Smooth muscle cell (in vitro differentiated cells): ENCODE results near the gene ARMC3. TPM values are rescaled to one million over a fixed set of nuclear protein-coding genes. Genes with fewer than 3 reads are reported as not detected.

ENCODE experiments used
- DNase-seq: peaks from one replicate; lab custom pipeline; 2025; ENCODE audit not compliant: unreplicated experiment; lab: John Stamatoyannopoulos, UW
- H2AFZ ChIP-seq: fragments of 200-600 bp; sonication (generic); 2 replicates; pipeline ENCODE4 v1.6.0; 2016; ENCODE audit warnings: antibody characterized with exemption, low read depth, mild to moderate bottlenecking
- H3F3A ChIP-seq: fragments of 200-600 bp; sonication (generic); 2 replicates; pipeline ENCODE4 v1.6.0; 2017; ENCODE audit warnings: antibody characterized with exemption, low read depth
- H3K27ac ChIP-seq: fragments of 200-600 bp; sonication (generic); 2 replicates; pipeline ENCODE4 v1.5.1; 2016; ENCODE audit warnings: low read depth, mild to moderate bottlenecking
- H3K27me3 ChIP-seq: fragments of 200-600 bp; sonication (generic); 2 replicates; pipeline ENCODE4 v1.6.1; 2016; ENCODE audit warnings: low read depth, mild to moderate bottlenecking
- H3K36me3 ChIP-seq: fragments of 200-600 bp; sonication (generic); 2 replicates; pipeline ENCODE4 v1.5.1; 2016; ENCODE audit warnings: low read depth
- H3K4me1 ChIP-seq: fragments of 200-600 bp; sonication (generic); 2 replicates; pipeline ENCODE4 v1.5.1; 2016; ENCODE audit warnings: low read depth
- H3K4me2 ChIP-seq: fragments of 200-600 bp; sonication (generic); 2 replicates; pipeline ENCODE4 v1.6.0; 2016; ENCODE audit warnings: mild to moderate bottlenecking
- H3K4me3 ChIP-seq: fragments of 200-600 bp; sonication (generic); 2 replicates; pipeline ENCODE4 v1.5.1; 2016; ENCODE audit warnings: mild to moderate bottlenecking
- H3K79me2 ChIP-seq: fragments of 200-600 bp; sonication (generic); 2 replicates; pipeline ENCODE4 v1.6.0; 2016; ENCODE audit warnings: low read depth, mild to moderate bottlenecking
- H3K9ac ChIP-seq: fragments of 200-600 bp; sonication (generic); 2 replicates; pipeline ENCODE4 v1.6.0; 2016; ENCODE audit warnings: low read depth
- H3K9me3 ChIP-seq: fragments of 200-600 bp; sonication (generic); replicated peaks from 2 replicates; pipeline ENCODE4 v1.5.1; 2016; ENCODE audit warnings: low read depth
- H4K20me1 ChIP-seq: fragments of 200-600 bp; sonication (generic); 2 replicates; pipeline ENCODE4 v1.6.0; 2016; ENCODE audit warnings: low read depth
- CTCF ChIP-seq: fragments of 200-600 bp; sonication (generic); IDR thresholded peaks from 2 replicates; pipeline ENCODE4 v1.5.1; 2017; ENCODE audit warnings: borderline replicate concordance, mild to moderate bottlenecking, antibody characterized with exemption; ENCODE audit not compliant: insufficient read depth, poor library complexity, severe bottlenecking
- WGBS: methylation state at CpG from one replicate; pipeline ENCODE4 v1.1.7; 2016; ENCODE audit warnings: low lambda C conversion rate; 5-methylcytosine and 5-hydroxymethylcytosine counted together
- polyA plus RNA-seq: library from polyadenylated mRNA; unstranded; fragments of >200 nt; fragmentation: Nextera tagmentation; extraction: Ambion mirVana; gene quantifications from 2 replicates; pipeline ENCODE4 v1.2.1, GENCODE V29; 2016
- total RNA-seq: library from RNA; depleted of rRNA; stranded (reverse); fragments of >200 nt; gene quantifications from 2 replicates; pipeline ENCODE4 v1.2.3, GENCODE V29; 2014

ARMC3 gene
- total and polyA plus RNA-seq, 2 experiments from 2014 or later, result 0.46 TPM; not detected in 1

GRCh38 chr10:22993314-22993713 is 65.5 kb downstream of the ARMC3 start:
- no peak overlapping the region for H3K27ac ChIP-seq

GRCh38 chr10:22997096-22997495 is 69.2 kb downstream of the ARMC3 start:
- WGBS, result 58% methylated on average over 2 of the region's 2 CpGs
- no peak for DNase-seq

More at GRCh38 chr10:22993314-22993713, 65.5 kb downstream of the ARMC3 start:
- H3K9ac ChIP-seq, result no peak overlapping the region
- H2AFZ ChIP-seq, result no peak overlapping the region
- 79% methylated on average over 5 of the region's 5 CpGs for WGBS
- H3K9me3 ChIP-seq, result no peaks in the 10 kb centered on the region
- H3F3A ChIP-seq, result no peaks in the 10 kb centered on the region
- H3K4me2 ChIP-seq, result no peak overlapping the region
- peaks cover 24% of the 10 kb centered on the region for H3K27me3 ChIP-seq
- no peak overlapping the region for H3K4me3 ChIP-seq
- H3K4me1 ChIP-seq, result no peaks in the 10 kb centered on the region
- TF ChIP-seq CTCF, result no peak
- no peak for DNase-seq
- H4K20me1 ChIP-seq, result no peaks in the 10 kb centered on the region
- no peaks in the 10 kb centered on the region for H3K36me3 ChIP-seq
- H3K79me2 ChIP-seq, result no peaks in the 10 kb centered on the region

GRCh38 chr10:22998091-22998490 is 70.2 kb downstream of the ARMC3 start:
- Histone ChIP-seq H3K9ac (no peak overlapping the region), H3K27ac (no peak overlapping the region), H4K20me1 (no peaks in the 10 kb centered on the region), H3K79me2 (no peaks in the 10 kb centered on the region), H3K36me3 (no peaks in the 10 kb centered on the region), H3F3A (no peaks in the 10 kb centered on the region), H3K4me1 (no peaks in the 10 kb centered on the region), H3K4me2 (no peak overlapping the region), H3K4me3 (no peak overlapping the region), H2AFZ (no peak overlapping the region), H3K27me3 (peaks cover 20% of the 10 kb centered on the region), H3K9me3 (no peaks in the 10 kb centered on the region)
- 91% methylated on average over 12 of the region's 12 CpGs for WGBS
- no peak for DNase-seq
- TF ChIP-seq CTCF, result no peak

More at GRCh38 chr10:22997096-22997495, 69.2 kb downstream of the ARMC3 start:
- Histone ChIP-seq H3K9me3 (no peaks in the 10 kb centered on the region), H3F3A (no peaks in the 10 kb centered on the region), H4K20me1 (no peaks in the 10 kb centered on the region), H3K9ac (no peak overlapping the region), H3K27me3 (peaks cover 24% of the 10 kb centered on the region), H3K36me3 (no peaks in the 10 kb centered on the region), H3K4me2 (no peak overlapping the region), H3K4me1 (no peaks in the 10 kb centered on the region), H2AFZ (no peak overlapping the region), H3K4me3 (no peak overlapping the region), H3K79me2 (no peaks in the 10 kb centered on the region), H3K27ac (no peak overlapping the region)
- no peak for TF ChIP-seq CTCF

GRCh38 chr10:22999942-23000341 is 72.1 kb downstream of the ARMC3 start:
- H3K4me1 ChIP-seq, result no peaks in the 10 kb centered on the region
- WGBS, result 57% methylated on average over 2 of the region's 2 CpGs
- H3K79me2 ChIP-seq, result no peaks in the 10 kb centered on the region
- no peak overlapping the region for H3K9ac ChIP-seq
- DNase-seq, result no peak
- no peaks in the 10 kb centered on the region for H3K9me3 ChIP-seq
- H3K27me3 ChIP-seq, result peaks cover 15% of the 10 kb centered on the region
- no peak overlapping the region for H3K27ac ChIP-seq
- H3K4me3 ChIP-seq, result no peak overlapping the region
- no peaks in the 10 kb centered on the region for H4K20me1 ChIP-seq
- H2AFZ ChIP-seq, result no peak overlapping the region
- H3F3A ChIP-seq, result no peaks in the 10 kb centered on the region
- H3K4me2 ChIP-seq, result no peak overlapping the region
- no peaks in the 10 kb centered on the region for H3K36me3 ChIP-seq
- TF ChIP-seq CTCF, result no peak
